Stimulated activated CD8-positive, alpha-beta memory T cell treated with anti-CD3 and anti-CD28 coated beads, Interleukin-7, amount 100 ng/mL, for 4 hours (primary cell): ENCODE results near the gene ANKS1B.
"Not testable (repeated sequence)": the region's sequence is repeated elsewhere in the genome, so short reads cannot be mapped to it uniquely, and the experiment has no call there.

Experiments
- DNase-seq, 2 donors: peaks; one replicate each; pipeline ENCODE4 v3.0.0-alpha.2; 2020; ENCODE audit warnings: low read depth in 2 of 2

ANKS1B gene

DNA sequence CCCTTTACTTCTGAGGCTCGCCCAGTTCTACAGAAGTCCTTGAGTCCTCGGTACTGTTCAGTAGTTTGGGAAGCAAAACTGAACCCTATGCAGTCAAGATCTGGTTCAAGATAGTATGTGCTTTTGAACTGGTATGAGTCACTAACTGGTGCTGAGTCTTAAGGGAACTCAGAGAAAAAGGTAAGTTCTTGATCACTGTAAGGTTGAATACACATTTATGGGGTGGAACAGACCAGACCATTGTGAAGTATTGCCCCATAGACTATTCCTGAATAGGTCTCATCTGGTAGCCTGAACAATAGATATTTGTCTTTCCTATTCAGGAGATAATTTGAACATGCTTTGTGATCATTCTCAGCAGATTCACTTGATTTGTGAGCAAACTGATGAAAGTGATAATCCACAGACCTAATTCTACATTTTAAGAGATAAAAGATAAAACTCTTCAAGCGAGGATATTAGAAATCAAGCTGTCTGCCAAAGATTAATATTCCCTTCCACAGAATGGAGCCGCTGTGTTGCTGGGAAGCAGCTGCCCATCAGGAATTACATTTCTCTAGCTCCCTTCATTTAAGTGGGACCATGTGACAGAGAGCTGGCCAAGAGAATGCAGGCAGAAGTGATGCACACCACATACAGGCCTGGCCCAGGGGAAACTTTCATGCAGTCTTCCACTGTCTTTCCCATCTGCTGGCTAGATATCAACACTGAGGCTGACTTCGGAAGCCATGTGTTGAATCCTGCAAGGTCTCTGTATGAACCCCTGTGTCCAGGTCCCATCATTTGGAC is 707.0 kb downstream of the ANKS1B start:
- DNase-seq: no peak

DNA sequence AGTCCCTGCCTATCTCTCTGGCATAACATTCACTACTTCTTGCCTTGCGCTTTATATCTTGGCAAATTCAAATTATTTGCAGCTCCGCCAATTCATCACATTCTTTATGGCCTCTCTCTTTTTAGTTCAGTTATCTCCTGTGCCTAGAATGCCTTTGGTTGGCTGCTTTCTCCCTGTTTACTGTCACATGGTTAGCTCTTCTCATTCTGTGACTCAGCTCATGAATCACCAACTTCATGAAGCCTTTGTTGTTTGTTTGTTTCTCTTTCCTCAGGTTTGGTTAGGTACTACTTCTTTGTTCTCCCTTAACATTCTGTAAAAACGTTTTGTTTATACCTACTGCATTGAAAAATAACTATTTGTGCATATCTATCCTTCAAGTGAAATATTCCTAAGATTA is 713.7 kb downstream of the ANKS1B start:
- DNase-seq: no peak

GRCh38 chr12:99267038-99267437 is 717.7 kb downstream of the ANKS1B start:
- DNase-seq: no peak

DNA sequence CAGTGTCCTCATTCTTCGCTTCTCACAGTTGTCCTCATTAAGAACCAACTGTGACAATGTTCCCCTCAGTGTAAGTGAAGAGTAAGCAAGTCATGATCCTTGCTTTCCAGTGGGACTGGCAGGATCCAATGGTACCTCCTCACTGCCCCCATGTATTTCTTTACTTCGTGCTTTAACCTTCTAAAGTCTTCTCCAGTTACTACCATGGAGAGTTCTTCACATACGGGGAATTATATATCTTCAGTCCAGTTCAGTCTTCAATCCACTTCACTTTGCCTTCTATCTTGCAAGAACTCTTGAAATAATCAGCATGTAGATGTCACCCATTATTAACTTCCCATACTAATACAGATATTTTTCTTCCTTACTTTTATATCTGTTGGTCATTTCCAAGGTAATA is 719.1 kb downstream of the ANKS1B start:
- no peak for DNase-seq

DNA sequence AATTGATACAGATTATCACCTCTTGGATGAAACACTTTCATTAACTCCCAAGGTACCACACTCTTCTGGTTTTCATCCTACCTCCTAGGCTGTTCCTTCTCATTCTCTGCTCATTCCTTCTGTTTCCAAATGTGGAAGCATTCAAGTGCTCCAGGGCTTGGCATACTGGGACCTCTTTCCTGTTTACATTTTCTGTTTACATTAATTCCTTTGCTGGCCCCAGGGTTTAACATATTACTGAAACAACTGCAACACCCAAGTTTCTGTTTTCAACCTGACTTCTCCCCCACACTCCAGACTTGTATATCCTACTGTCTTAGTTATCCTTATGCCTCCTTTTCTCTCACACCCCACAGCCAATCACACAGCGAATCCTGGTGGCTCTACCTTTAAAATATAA is 723.5 kb downstream of the ANKS1B start:
- DNase-seq: no peak

DNA sequence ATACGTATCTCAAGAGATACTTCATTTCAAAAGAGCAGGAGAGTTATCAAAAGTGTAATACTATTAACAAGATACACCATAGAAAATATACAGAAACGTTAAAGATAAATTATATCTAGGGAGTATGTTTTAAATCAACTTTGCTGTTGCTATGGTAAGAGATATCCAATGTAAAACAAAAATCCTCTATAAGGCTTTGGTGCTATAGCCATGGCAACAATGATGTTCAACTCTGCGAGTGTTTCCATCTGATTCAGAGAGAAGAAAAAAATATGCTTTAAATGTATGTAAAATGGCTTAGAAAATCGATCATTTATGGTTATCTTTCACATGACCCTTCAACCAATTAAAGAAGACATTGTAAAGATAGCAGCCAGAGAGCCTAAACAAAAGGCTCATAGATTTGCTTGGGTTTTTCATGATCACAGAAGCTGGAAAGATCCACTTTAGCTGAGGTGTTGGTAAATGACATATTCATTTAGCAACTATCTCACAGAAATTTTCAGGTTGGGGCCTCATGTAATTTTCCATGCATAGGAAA is 724.2 kb downstream of the ANKS1B start:
- no peak for DNase-seq

DNA sequence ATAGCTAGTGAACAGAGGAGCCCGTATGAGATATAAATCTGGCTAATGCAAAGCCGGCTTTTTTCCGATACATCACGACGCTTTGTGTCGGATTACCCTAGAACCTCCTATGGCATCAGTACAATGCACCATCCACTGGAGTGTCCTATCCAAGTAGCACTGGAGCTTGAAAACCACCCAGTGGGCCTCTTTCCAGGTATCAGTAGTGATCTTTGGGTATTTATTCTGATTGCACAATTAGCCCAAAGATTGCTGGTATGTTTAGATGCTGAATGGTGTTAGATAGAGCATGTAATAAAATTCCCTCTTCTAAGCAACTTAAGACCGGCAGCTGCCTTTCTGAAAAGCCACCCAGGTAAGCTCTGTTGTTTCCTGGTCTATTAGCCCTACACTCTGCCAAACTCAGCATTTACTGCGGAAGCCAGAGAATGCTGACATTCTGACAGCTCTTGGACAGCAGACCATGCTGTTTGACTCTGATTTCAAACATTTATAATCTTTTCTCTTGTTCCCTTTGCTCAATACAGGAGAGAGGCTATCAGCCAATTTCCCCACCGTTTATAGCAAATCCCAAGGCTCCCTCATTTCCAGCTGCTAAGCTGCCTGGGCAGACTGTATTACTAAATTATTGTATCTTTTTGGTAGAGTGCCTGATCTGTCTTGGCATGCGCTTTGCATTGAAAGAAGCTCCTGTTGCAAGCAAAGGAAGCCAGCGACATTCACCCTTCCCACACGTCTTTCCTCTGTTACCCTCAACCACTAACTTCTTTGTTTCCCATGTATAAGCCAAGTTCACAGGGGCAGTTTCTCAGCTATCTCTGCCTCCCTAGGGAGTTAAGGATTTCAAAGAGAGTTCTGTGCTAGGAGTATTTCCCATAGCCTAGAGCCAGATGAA is 725.4 kb downstream of the ANKS1B start:
- DNase-seq: no peak

- no peak for DNase-seq
Measured at GRCh38 chr12:99257672-99258071, 727.1 kb downstream of the ANKS1B start.

DNA sequence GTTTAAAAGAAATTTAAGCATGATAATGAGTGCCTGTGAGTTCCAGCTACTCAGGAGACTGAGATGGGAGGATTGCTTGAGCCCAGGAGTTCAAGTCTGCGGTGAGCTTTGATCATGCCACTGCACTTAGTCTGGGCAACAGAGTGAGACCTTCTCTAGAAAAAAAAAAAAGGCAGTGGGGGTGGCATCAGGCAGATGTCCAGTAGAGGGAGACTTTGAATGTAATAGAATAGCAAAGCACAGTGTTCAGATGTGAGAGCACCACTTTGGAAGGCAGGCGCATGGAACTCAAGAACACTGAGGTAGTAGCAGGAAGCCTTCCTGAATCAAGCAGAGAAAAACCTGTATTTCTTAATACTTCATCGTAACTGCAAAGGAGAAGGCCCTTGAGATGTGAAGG is 731.7 kb downstream of the ANKS1B start:
- DNase-seq: no peak

DNA sequence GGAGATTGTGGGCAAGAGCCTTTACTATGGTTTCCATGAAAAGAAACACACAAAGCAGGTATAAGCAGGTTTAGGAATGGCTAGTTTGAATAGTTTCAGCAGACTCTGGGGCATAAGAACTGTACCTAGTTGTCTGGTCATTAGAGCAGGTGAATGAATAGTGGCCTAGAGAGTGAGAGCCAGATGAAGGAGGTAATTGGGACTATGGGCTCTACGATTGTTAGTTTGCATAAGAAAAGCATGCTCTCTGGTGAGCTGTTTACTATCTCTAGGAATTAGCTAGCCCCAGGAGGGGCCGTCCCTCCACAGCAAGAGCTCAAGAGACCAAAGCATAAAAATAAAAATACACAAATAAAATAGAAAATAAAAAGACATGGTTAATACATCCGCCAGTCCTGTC is 734.6 kb downstream of the ANKS1B start:
- DNase-seq: no peak

DNA sequence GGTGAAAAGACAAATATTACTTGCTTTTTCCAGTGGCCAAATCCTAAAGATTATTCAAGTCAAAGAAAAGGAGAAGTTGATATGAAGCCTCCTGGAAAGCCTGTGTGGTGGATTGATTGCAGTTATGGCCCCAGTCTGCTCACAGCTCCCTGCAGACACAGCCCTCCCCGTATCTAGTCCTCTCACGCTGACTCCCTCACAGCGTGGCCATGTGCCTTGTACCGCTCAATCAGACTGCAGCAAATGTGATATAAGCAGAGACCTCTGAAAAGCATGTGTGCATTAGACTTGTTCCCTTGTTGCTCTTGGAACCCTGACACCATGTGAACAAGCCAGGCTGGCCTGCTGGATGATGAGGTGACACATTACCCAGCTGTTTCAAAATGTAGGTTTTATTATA is 735.2 kb downstream of the ANKS1B start:
- no peak for DNase-seq

- DNase-seq: not testable (repeated sequence)
Measured at GRCh38 chr12:99237907-99238538, 746.7 kb downstream of the ANKS1B start.

DNA sequence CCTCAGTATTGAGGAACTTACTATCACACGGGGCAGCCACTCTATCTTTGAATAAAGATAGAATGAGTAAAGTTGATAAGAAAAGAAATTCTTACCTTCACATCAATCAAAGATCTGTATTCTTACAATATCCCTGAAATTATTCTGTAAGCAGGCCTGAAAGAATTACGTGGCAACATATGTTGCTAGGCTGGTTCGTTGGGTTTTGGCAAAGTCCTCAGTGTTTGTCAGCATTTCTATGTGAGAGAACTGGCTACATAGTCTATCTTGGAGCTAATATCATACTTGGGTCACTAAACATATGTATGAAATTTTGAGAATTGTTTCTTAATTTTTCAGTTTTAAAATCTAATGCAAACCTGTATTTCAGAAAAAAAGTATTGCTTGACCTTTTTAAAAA is 749.4 kb downstream of the ANKS1B start:
- DNase-seq: no peak

DNA sequence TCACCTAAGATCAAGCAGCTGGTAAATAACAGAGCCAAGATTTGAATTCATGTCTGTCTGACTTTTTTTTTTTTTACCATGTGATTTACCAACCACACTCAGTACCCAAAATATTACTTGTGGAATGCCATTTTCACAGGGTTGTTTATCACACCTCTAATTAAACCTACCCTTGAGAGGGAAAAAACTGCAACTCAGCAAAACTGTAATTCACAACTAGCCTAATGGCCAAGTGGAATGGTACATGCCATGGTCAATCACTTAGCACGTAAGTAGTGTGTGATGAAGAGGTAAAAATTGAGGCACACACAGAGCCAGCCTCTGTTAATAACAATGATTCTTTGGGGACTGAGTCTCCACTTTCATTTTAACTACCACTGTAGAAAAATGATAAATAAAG is 750.0 kb downstream of the ANKS1B start:
- DNase-seq: no peak

GRCh38 chr12:99232324-99232723 is 752.4 kb downstream of the ANKS1B start:
- DNase-seq: no peak

- no peak for DNase-seq
Measured at GRCh38 chr12:99231031-99231430, 753.7 kb downstream of the ANKS1B start.

- no peak for DNase-seq
Measured at GRCh38 chr12:99224237-99224636, 760.5 kb downstream of the ANKS1B start.

DNA sequence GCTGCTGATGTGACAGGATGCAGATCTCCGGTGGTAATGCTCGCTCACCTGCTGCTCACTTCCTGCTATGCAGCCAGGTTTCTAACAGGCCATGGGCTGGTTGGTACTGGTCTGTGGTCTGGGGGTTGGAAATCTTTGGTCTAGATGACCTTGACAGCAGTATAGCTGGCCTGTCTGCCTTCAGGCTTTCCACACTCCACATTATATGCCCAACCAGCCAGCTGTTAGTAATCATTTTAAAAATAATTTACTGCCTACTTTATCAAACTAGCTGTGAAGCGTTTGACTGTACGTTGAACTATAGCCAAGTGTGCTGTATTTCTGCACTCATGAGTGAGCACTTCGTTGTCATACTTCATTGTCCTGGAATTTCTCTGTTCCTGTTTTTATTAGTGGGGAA is 761.2 kb downstream of the ANKS1B start:
- no peak for DNase-seq

GRCh38 chr12:99213047-99213446 is 771.7 kb downstream of the ANKS1B start:
- no peak for DNase-seq

- no peak for DNase-seq
Measured at GRCh38 chr12:99212275-99212674, 772.5 kb downstream of the ANKS1B start.

DNA sequence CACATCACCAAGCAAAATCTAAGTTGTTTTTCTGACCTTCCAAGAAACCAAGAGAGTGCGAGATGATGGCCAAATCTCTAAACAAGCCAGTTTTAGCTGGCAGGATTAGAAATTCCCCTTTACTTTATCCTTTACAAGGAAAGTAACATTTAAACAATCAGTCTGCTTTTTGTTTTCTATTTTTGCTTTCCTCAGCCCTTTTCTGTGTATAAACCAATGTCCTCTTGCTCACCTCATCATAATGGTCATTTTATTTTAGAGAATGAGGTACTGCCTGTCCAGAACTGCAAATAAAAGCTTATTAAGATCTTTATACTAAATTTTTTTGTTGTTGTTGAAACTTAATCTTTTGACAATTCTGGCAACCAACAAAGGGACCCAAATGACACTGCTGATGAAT is 779.6 kb downstream of the ANKS1B start:
- DNase-seq: no peak

DNA sequence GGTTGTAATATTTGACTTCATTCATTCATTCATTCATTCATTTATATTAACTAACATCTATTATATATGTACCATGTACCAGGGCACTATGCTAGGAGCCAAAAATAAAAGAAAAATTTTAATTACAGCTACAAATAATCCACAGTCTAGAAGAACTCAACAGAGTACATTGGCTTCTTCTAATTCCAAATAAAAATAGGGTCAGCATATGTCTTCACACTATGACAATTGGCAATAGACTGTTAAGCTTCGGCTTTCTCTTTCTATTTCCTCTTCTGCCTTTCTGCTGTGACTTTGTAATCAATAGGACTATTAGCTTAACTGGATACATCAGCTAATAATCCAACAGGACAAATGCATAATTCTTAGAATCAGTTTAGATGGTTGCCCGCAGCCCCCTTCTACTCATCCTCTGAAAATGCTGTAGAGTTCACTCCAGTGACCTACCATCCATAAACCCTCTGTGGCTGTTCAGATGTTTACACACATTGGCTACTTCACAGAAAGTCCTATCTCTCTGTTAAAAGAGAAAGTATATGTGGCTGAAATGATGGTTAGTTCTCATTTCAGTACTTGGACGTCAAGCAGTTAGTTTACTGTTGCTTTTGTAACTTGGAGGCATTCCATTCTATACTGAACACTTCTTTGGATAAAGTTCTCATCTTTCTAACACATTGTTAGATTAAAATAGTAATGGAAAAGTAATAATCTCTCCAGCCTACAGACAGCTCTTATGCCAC is 782.7 kb downstream of the ANKS1B start:
- DNase-seq: no peak
